Keratinocyte (primary cell): ENCODE data around the gene PCDHB9. TPM values are rescaled to one million over a fixed set of nuclear protein-coding genes. Genes with fewer than 3 reads are reported as not detected.
"Not testable (repeated sequence)": the region's sequence is repeated elsewhere in the genome, so short reads cannot be mapped to it uniquely, and the experiment has no call there.

ENCODE experiments used
- DNase-seq: peaks from one replicate; pipeline ENCODE4 v3.0.0-alpha.2; 2011; ENCODE audit warnings: low read depth, missing footprints, low spot score
- FAIRE-seq: peaks from 2 replicates; lab custom pipeline; 2011; peaks lifted over from hg19 to GRCh38; lab: Jason Lieb, UNC
- H2AFZ ChIP-seq: 2 replicates; pipeline ENCODE4 v1.6.0; 2012; ENCODE audit warnings: low read length, control low read depth, inconsistent platforms; ENCODE audit not compliant: control insufficient read depth
- H3K27ac ChIP-seq: 2 replicates; pipeline ENCODE4 v1.5.1; 2011; ENCODE audit warnings: low read length; ENCODE audit not compliant: control insufficient read depth, insufficient read depth
- H3K27me3 ChIP-seq: 3 replicates; pipeline ENCODE4 v1.6.0; 2011; ENCODE audit warnings: low read length; ENCODE audit not compliant: control insufficient read depth, insufficient read depth; ENCODE audit errors: extremely low read depth
- H3K36me3 ChIP-seq, 2 experiments: 2 replicates in 1 of 2; 3 replicates in 1 of 2; pipeline ENCODE4 v1.5.1; 2011; ENCODE audit warnings: low read length in 2 of 2, mild to moderate bottlenecking in 1 of 2; ENCODE audit not compliant: control insufficient read depth in 2 of 2, insufficient read depth in 2 of 2; ENCODE audit errors: extremely low read depth in 1 of 2
- H3K4me1 ChIP-seq: 3 replicates; pipeline ENCODE4 v1.5.1; 2011; ENCODE audit warnings: low read length; ENCODE audit not compliant: control insufficient read depth, insufficient read depth; ENCODE audit errors: extremely low read depth
- H3K4me2 ChIP-seq: 3 replicates; pipeline ENCODE4 v1.6.0; 2011; ENCODE audit warnings: low read depth, low read length; ENCODE audit not compliant: control insufficient read depth, insufficient read depth; ENCODE audit errors: extremely low read depth
- H3K4me3 ChIP-seq, 3 experiments: fragments of 200-600 bp in 1 of 3; sonication (generic) in 1 of 3; 2 replicates in 2 of 3; 3 replicates in 1 of 3; pipeline ENCODE4 v1.5.1; 2011 to 2016; ENCODE audit warnings: low read length in 3 of 3, mild to moderate bottlenecking in 3 of 3, control low read depth in 2 of 3, inconsistent platforms in 1 of 3, low read depth in 1 of 3, mixed read lengths in 1 of 3, mixed run types in 1 of 3, moderate library complexity in 1 of 3; ENCODE audit not compliant: control insufficient read depth in 2 of 3, insufficient read depth in 2 of 3; ENCODE audit errors: extremely low read depth in 1 of 3
- H3K79me2 ChIP-seq: 2 replicates; pipeline ENCODE4 v1.6.0; 2012; ENCODE audit warnings: low read length; ENCODE audit not compliant: control insufficient read depth, insufficient read depth
- H3K9ac ChIP-seq: 3 replicates; pipeline ENCODE4 v1.6.0; 2011; ENCODE audit warnings: low read length; ENCODE audit not compliant: control insufficient read depth, insufficient read depth; ENCODE audit errors: extremely low read depth
- H3K9me1 ChIP-seq: 3 replicates; pipeline ENCODE4 v1.6.0; 2011; ENCODE audit warnings: low read length; ENCODE audit not compliant: control insufficient read depth, insufficient read depth; ENCODE audit errors: extremely low read depth
- H3K9me3 ChIP-seq: 2 replicates; pipeline ENCODE4 v1.5.1; 2012; ENCODE audit warnings: low read depth, low read length; ENCODE audit not compliant: control insufficient read depth
- H4K20me1 ChIP-seq: 3 replicates; pipeline ENCODE4 v1.6.0; 2011; ENCODE audit warnings: low read length; ENCODE audit not compliant: control insufficient read depth, insufficient read depth; ENCODE audit errors: extremely low read depth
- EZH2 ChIP-seq: IDR thresholded peaks from one replicate; pipeline ENCODE4 v1.6.1; 2012; ENCODE audit warnings: inconsistent platforms, mild to moderate bottlenecking, low read length, moderate library complexity
- dilution Hi-C: fragments of 300-500 bp; cut with MboI; formaldehyde crosslinking; loops from one replicate; pipeline ENCODE4 v1.7.0; 2020; ENCODE audit warnings: low sequenced_read_pairs; ENCODE audit not compliant: extremely low pct_ligation_motif_present
- polyA plus RNA-seq, 5 experiments: library from polyadenylated mRNA; depleted of rRNA in 3 of 5; stranded (reverse) in 3 of 5; stranded (forward) in 1 of 5; unstranded in 1 of 5; fragments of >200 nt; gene quantifications; 1 replicate in 1 of 5; 2 replicates in 3 of 5; 3 replicates in 1 of 5; pipeline versions ENCODE4 v1.2.1 to v1.2.3, GENCODE V29; 2011 to 2012; ENCODE audit warnings: missing spikeins in 2 of 5, low read depth in 1 of 5, low replicate concordance in 1 of 5
- TF ChIP-seq, protein P1 (sequence below), 3 experiments: IDR thresholded peaks in 1 of 3; conservative IDR thresholded peaks in 1 of 3; optimal IDR thresholded peaks in 1 of 3; 2 replicates in 2 of 3; 3 replicates in 1 of 3; pipeline versions ENCODE3 to v1.5.1; 2011; ENCODE audit warnings: low read length in 3 of 3, mild to moderate bottlenecking in 3 of 3, moderate library complexity in 2 of 3, control low read depth in 1 of 3, inconsistent platforms in 1 of 3; ENCODE audit not compliant: insufficient read depth in 2 of 3; ENCODE audit errors: extremely low read depth in 1 of 3

The PCDHB9 gene
- polyA plus RNA-seq, 1 donor (not counting 4 experiments of a cell fraction or from before 2014, with no cell fraction given), result not detected

DNA sequence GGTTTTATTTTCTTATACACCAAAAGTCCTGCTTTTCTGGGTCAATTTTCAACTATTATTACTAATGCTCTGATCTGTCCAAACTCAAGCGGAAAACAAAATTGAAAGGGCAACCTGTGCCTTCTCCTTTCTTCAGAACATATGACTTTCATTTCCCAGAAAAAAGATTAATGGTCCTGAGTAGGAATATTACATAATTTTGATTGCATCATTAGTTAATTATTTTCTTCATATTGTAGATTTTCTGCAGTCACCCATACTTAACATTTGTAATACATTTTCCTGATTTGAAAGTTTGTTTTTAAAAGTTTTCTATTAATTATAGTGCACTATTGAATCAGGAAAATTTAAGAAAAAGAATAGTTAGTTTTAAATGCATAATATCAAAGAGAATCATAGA lies 11.0 kb upstream of the PCDHB9 start:
- Histone ChIP-seq H3K9me3 (peaks cover 4% of the 10 kb centered on the region), H3K9me1 (no peaks in the 10 kb centered on the region), H2AFZ (no peak overlapping the region), H3K9ac (no peak overlapping the region), H3K27me3 (no peaks in the 10 kb centered on the region), H3K4me1 (no peaks in the 10 kb centered on the region), H3K36me3 (no peaks in the 10 kb centered on the region), H3K27ac (no peak overlapping the region), H3K79me2 (no peaks in the 10 kb centered on the region), H3K4me2 (no peak overlapping the region), H4K20me1 (no peaks in the 10 kb centered on the region), H3K4me3 (no peak overlapping the region)
- FAIRE-seq, result no peak
- no peak for DNase-seq
- dilution Hi-C loops, result no loop called here
- TF ChIP-seq, protein P1, sequence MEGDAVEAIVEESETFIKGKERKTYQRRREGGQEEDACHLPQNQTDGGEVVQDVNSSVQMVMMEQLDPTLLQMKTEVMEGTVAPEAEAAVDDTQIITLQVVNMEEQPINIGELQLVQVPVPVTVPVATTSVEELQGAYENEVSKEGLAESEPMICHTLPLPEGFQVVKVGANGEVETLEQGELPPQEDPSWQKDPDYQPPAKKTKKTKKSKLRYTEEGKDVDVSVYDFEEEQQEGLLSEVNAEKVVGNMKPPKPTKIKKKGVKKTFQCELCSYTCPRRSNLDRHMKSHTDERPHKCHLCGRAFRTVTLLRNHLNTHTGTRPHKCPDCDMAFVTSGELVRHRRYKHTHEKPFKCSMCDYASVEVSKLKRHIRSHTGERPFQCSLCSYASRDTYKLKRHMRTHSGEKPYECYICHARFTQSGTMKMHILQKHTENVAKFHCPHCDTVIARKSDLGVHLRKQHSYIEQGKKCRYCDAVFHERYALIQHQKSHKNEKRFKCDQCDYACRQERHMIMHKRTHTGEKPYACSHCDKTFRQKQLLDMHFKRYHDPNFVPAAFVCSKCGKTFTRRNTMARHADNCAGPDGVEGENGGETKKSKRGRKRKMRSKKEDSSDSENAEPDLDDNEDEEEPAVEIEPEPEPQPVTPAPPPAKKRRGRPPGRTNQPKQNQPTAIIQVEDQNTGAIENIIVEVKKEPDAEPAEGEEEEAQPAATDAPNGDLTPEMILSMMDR (optimal IDR thresholded peaks at IDR 0.05 in 1 of 3, IDR thresholded peaks at IDR 0.05 in 1 of 3, conservative IDR thresholded peaks at IDR 0.05 in 1 of 3; ENCODE audit: extremely low read depth in 1 of 3, insufficient read depth in 2 of 3, low read length in 3 of 3), result no peak
- no peak for TF ChIP-seq EZH2

DNA sequence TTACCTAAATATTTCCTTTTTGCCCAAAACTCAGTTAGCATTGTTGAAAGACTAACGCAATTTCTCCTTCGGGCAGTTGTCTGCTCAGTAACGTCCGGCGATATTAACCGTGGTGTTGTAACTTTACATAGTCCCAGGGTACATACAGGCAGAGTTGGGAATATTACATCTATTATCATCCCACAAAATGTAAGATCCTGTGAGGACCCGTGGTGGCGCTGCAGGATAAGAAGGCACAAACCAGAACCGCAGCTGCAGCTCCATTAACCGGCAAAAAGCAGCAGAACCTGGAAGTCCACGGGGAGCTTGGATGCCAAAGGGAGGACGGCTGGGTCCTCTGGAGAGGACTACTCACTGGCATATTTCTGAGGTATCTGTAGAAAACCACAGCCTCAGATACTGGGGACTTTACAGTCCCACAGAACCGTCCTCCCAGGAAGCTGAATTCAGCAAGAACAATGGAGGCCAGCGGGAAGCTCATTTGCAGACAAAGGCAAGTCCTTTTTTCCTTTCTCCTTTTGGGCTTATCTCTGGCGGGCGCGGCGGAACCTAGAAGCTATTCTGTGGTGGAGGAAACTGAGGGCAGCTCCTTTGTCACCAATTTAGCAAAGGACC lies 9.3 kb upstream of the PCDHB9 start, which contains the start of gene PCDHB8:
Gene PCDHB8, plus strand, starts transcription at position 214 of the 615 bp plus-strand sequence. Its CDS starts 245 bp downstream, at position 459.
- H3K36me3 ChIP-seq, H4K20me1 ChIP-seq, H2AFZ ChIP-seq, H3K27ac ChIP-seq, FAIRE-seq, H3K4me1 ChIP-seq, H3K9ac ChIP-seq, H3K4me2 ChIP-seq, H3K79me2 ChIP-seq, H3K9me3 ChIP-seq, dilution Hi-C loops, H3K27me3 ChIP-seq, DNase-seq, H3K4me3 ChIP-seq, H3K9me1 ChIP-seq: not testable (repeated sequence)

DNA sequence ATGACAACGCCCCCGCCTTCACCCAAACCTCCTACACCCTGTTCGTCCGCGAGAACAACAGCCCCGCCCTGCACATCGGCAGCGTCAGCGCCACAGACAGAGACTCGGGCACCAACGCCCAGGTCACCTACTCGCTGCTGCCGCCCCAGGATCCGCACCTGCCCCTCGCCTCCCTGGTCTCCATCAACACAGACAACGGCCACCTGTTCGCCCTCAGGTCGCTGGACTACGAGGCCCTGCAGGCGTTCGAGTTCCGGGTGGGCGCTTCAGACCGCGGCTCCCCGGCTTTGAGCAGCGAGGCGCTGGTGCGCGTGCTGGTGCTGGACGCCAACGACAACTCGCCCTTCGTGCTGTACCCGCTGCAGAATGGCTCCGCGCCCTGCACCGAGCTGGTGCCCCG lies 7.6 kb upstream of the PCDHB9 start:
- H3K4me2 ChIP-seq, H3K9me1 ChIP-seq, H4K20me1 ChIP-seq, H3K9ac ChIP-seq, H3K79me2 ChIP-seq, H3K27me3 ChIP-seq, H3K27ac ChIP-seq, H3K36me3 ChIP-seq, H3K4me1 ChIP-seq, H3K4me3 ChIP-seq, DNase-seq, H3K9me3 ChIP-seq, FAIRE-seq, H2AFZ ChIP-seq, dilution Hi-C loops: not testable (repeated sequence)

DNA sequence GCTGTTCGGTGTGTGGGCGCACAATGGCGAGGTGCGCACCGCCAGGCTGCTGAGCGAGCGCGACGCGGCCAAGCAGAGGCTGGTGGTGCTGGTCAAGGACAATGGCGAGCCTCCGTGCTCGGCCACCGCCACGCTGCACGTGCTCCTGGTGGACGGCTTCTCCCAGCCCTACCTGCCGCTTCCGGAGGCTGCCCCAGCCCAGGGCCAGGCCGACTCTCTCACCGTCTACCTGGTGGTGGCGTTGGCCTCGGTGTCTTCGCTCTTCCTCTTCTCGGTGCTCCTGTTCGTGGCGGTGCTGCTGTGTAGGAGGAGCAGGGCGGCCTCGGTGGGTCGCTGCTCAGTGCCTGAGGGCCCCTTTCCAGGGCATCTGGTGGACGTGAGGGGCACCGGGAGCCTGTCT lies 7.1 kb upstream of the PCDHB9 start:
- H2AFZ ChIP-seq, FAIRE-seq, dilution Hi-C loops, H3K9me3 ChIP-seq, H3K36me3 ChIP-seq, H3K4me2 ChIP-seq, H3K9ac ChIP-seq, H4K20me1 ChIP-seq, DNase-seq, H3K4me3 ChIP-seq, H3K9me1 ChIP-seq, H3K27me3 ChIP-seq, H3K27ac ChIP-seq, H3K79me2 ChIP-seq, H3K4me1 ChIP-seq: not testable (repeated sequence)
